OCI-LY1 (cell line): Measurements from ENCODE around the gene GRIP1.
A peak's percentile ranks its signal among the peaks of the same experiment; 100 is the strongest.

Experiments
- CTCF ChIP-seq: fragments of 200-600 bp; sonication (generic), shearing (Covaris generic); IDR thresholded peaks from 2 replicates; pipeline ENCODE4 v1.5.1; 2017; ENCODE audit warnings: mild to moderate bottlenecking, antibody characterized with exemption, low read length, moderate library complexity, mixed read lengths
- EZH2 ChIP-seq: fragments of 200-600 bp; sonication (generic), shearing (Covaris generic); IDR thresholded peaks from 2 replicates; pipeline ENCODE4 v1.8.0; 2017; ENCODE audit warnings: borderline replicate concordance, mixed run types, mild to moderate bottlenecking, antibody characterized with exemption, low read length, moderate library complexity, mixed read lengths

DNA sequence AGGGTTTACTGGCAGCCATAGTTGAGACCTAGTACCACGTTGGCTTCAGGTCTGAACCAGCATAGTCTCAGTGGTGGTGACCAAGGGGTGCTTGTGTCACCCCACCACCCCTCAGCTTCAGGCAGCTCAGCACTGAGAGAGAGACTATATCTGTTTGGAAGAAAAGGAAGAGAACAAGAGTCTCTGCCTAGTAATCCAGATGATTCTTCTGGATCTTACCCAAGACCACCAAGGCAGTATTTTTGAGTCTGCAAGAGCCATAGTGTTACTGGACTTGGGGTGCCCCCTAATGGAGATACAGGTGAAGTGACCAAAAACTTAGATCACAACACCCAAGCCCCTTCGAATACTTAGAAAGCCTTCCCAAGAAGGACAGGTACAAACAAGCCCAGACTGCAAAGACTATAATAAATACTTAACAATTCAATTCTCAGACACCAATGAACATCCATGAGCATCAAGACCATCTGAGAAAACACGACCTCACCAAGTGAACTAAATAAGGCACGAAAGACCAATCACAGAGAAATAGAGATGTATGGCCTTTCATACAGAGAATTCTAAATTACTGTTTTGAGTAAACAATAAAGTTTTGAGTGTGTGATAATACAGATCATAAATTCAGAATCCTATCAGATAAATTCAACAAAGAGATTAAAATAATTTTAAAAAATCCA, 269.5 kb downstream of the GRIP1 start:
- peak; percentile 85 for TF ChIP-seq CTCF
- no peak for TF ChIP-seq EZH2
